Duodenal mucosa (tissue), 2 donors: ENCODE measurements around the gene SLC38A3.
"Not testable (repeated sequence)": the region's sequence is repeated elsewhere in the genome, so short reads cannot be mapped to it uniquely, and the experiment has no call there.

Experiments
- H3K27ac ChIP-seq: one replicate; pipeline ENCODE4 v1.7.0; 2013; ENCODE audit warnings: low read depth, low read length
- H3K27me3 ChIP-seq, 2 donors: one replicate each; pipeline ENCODE4 v1.7.0; 2013; ENCODE audit warnings: low read length in 2 of 2, control low read depth in 1 of 2; ENCODE audit not compliant: insufficient read depth in 2 of 2, control insufficient read depth in 1 of 2
- H3K36me3 ChIP-seq, 2 donors: one replicate each; pipeline ENCODE4 v1.7.0; 2013; ENCODE audit warnings: low read length in 2 of 2, control low read depth in 1 of 2; ENCODE audit not compliant: insufficient read depth in 2 of 2, control insufficient read depth in 1 of 2
- H3K4me1 ChIP-seq, 2 donors: one replicate each; pipeline ENCODE4 v1.7.0; 2013; ENCODE audit warnings: low read length in 2 of 2, control low read depth in 1 of 2; ENCODE audit not compliant: insufficient read depth in 2 of 2, control insufficient read depth in 1 of 2
- H3K4me3 ChIP-seq, 2 donors: one replicate each; pipeline ENCODE4 v1.7.0; 2013; ENCODE audit warnings: low read length in 2 of 2, low read depth in 1 of 2
- H3K9ac ChIP-seq, 2 donors: one replicate each; pipeline ENCODE4 v1.7.0; 2013; ENCODE audit warnings: low read length in 2 of 2, low read depth in 1 of 2
- H3K9me3 ChIP-seq, 2 donors: one replicate each; pipeline ENCODE4 v1.7.0; 2013; ENCODE audit warnings: low read length in 2 of 2, control low read depth in 1 of 2; ENCODE audit not compliant: control insufficient read depth in 1 of 2

Gene SLC38A3

DNA sequence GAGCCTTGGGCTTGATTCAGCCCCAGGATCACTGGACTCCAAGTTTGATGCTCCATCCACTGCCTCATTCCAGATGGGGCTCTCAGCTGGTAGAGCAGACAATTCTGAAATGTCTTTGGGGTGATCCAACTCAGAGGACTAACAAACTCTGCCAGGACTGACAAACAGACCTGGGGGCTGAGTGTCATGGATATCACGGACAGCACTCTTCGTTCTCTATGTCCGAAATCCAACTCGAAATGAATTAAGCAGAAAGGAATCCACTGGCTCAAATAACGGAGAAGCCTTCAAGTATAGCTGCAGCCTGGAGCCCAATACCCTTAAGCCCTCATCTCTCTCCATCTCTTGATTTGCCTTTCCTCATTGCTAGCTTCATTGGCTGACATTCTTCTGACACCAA lies 14.2 kb downstream of the SLC38A3 start:
- Histone ChIP-seq H3K36me3 (no peaks in the 10 kb centered on the region), H3K9ac (no peak overlapping the region), H3K4me1 (no peaks in the 10 kb centered on the region), H3K27ac (no peak overlapping the region), H3K9me3 (no peaks in the 10 kb centered on the region), H3K4me3 (no peak overlapping the region), H3K27me3 (no peaks in the 10 kb centered on the region)

DNA sequence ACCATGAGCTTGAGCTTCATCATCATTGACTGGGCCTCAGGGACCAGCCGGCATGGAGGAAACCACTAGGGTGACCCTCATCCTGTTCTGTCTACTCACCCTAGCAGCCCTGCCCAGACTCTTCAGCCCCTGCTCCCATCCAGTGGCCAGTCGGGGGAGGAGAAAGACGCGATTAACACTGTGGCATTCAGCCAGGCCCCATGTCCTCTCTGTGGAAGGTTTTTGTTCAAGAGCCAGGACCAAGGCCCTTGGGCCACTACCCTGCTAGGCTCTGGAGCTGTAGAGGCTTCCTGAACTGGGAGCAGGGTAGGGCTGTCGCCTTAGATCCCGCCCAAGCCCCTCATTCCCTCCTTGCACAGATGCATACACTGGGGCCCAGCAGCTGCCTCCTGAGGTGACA lies 15.0 kb downstream of the SLC38A3 start:
- no peaks in the 10 kb centered on the region for H3K36me3 ChIP-seq
- H3K9me3 ChIP-seq: no peaks in the 10 kb centered on the region
- no peaks in the 10 kb centered on the region for H3K27me3 ChIP-seq
- no peak overlapping the region for H3K27ac ChIP-seq
- H3K4me1 ChIP-seq: no peaks in the 10 kb centered on the region
- H3K9ac ChIP-seq: no peak overlapping the region
- H3K4me3 ChIP-seq: no peak overlapping the region

DNA sequence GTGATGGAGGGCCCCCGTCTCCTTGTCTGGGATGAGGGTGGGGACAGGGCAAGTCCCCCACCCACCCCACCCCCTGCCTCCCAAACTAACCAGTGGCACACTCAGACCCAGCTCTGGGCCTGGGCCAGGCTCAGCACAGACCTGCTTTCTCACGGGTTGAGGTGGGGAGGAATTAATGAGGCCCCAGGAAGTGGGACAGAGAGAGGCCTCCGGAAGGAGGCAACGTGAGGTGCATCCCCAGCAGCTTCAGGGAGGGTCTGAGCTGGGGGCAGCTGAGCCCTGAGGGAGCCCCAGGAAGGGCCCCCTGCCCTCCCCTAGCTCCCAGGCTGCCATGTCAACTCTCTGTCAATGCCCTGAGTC lies 16.0 kb downstream of the SLC38A3 start:
- Histone ChIP-seq H3K36me3 (no peaks in the 10 kb centered on the region), H3K4me1 (peaks cover 0 to 3% of the 10 kb centered on the region in 2 donors), H3K4me3 (no peak overlapping the region), H3K27me3 (no peaks in the 10 kb centered on the region), H3K9me3 (no peaks in the 10 kb centered on the region), H3K9ac (no peak overlapping the region), H3K27ac (no peak overlapping the region)

GRCh38 chr3:50221411-50222168 lies 16.5 kb downstream of the SLC38A3 start:
- Histone ChIP-seq H3K27me3 (no peaks in the 10 kb centered on the region), H3K9me3 (no peaks in the 10 kb centered on the region), H3K9ac (no peak overlapping the region), H3K36me3 (no peaks in the 10 kb centered on the region), H3K27ac (no peak overlapping the region), H3K4me1 (peaks cover 0 to 8% of the 10 kb centered on the region in 2 donors), H3K4me3 (no peak overlapping the region)

DNA sequence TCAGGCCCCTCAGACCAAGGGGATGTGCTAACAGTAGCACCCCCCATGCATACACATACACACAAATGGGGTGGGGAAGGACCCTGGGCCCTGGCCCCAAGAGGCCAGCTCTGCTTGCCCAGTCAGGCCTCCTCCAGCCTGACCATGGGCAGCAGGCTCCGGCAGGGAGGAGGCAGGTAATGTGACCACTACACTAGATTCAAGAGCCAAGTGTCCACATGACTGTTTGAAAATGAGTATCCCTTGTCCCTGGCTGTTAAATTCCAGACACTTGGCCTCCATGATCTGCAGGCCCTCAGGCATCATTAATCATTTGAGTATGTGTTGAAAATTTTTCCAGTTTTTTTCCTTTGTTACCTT lies 17.1 kb downstream of the SLC38A3 start:
- Histone ChIP-seq H3K4me1 (peaks cover 5 to 13% of the 10 kb centered on the region in 2 donors), H3K4me3 (no peak overlapping the region), H3K9ac (no peak overlapping the region), H3K9me3 (no peaks in the 10 kb centered on the region), H3K36me3 (no peaks in the 10 kb centered on the region), H3K27ac (no peak overlapping the region), H3K27me3 (no peaks in the 10 kb centered on the region)

DNA sequence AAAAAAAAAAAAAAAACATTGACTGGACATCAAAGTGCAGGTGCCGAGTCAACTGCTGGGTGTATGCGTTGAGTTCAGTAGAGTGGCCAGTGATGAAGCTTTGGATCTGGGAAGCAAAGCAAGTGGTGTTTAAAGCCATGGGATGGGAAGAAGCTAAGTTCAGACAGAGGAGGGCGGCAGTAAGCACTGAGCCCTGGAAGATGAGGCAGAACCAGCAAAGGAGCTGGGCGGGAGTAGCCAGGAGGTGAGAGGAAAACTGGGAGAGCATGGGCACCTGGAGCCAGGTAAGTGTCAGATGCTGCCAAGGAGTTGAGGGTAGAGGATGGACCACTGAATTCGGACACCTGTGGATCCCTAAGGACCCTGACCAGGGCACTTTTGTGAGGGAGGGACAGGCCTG lies 19.6 kb downstream of the SLC38A3 start:
- Histone ChIP-seq H3K4me3 (no peak overlapping the region), H3K27me3 (no peaks in the 10 kb centered on the region), H3K9ac (no peak overlapping the region), H3K4me1 (peaks cover 5 to 25% of the 10 kb centered on the region in 2 donors), H3K9me3 (no peaks in the 10 kb centered on the region), H3K36me3 (no peaks in the 10 kb centered on the region), H3K27ac (no peak overlapping the region)

DNA sequence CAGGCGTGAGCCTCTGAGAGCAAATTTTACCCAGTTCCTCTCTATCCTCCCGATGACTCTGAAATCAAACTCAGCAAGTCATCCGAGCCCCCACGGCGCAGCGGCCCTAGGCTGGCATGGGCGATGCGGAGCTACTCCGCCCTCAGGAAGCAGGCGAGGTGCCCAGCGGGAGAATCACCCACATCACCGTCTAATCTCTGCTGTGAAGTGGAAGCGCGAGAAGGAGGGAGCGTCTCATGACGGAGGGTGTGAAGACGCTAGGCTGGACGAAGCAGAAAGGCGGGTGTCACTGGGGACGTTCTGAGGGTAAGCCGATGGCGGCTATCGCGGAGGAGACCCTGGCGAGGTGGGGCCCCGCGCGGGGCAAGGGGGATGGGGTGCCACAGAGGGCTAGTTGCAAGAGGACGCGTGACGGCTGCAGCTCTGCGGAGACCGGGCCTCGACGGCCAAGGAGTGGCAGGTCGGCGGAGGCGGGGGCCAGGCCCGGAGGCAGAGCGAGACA lies 21.9 kb downstream of the SLC38A3 start:
- Histone ChIP-seq H3K9me3 (no peaks in the 10 kb centered on the region), H3K4me1 (peaks cover 16 to 25% of the 10 kb centered on the region in 2 donors), H3K27me3 (no peaks in the 10 kb centered on the region), H3K27ac (no peak overlapping the region), H3K4me3 (peak overlapping the region; percentile 71 to 96), H3K36me3 (no peaks in the 10 kb centered on the region), H3K9ac (peak overlapping the region; percentile 33 to 49)

DNA sequence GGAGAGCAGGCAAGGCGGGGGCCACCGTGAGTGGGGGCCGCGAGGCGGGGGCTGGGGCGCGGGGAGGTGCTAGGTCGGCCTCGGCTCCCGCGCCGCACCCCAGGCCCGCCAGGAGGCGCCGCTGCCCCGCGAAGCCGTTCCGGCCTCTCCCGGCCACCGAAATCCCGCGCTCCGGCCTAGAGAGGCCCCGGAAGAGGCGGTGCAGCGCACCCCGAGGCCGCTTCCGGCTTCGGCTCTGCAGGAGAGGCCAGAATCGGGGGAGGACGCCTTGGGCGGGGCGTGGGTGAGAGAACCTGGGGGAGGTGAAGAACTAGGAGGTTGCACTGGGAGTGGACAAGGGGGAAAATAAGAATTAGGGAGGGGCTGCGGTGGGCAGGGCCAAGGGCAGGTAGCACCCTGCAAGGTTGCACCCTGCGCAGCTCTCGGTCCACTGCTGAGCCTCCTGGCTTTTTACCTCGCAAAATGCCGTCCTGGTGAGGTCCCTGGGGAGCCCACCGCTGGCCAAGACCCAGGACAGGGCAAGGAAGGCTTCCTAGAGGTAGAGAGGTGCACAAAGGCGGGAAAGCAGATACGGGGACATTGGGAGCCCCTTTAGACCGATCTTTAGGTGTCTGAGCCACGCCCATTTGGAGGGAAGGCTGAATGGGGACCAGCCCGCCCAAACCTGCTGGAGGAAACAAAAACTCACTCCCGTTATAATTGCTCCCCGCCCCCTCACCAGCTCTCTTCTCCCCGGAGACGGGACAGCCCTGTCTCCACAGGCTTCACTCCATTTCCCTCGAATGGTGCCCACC lies 22.5 kb downstream of the SLC38A3 start:
- no peaks in the 10 kb centered on the region for H3K36me3 ChIP-seq
- H3K4me1 ChIP-seq: peaks cover 16 to 25% of the 10 kb centered on the region in 2 donors
- H3K27me3 ChIP-seq: no peaks in the 10 kb centered on the region
- peak overlapping the region; percentile 85 to 90 for H3K9ac ChIP-seq
- peak overlapping the region; percentile 94 to 96 for H3K4me3 ChIP-seq
- H3K9me3 ChIP-seq: no peaks in the 10 kb centered on the region
- H3K27ac ChIP-seq: peak overlapping the region; percentile 51

DNA sequence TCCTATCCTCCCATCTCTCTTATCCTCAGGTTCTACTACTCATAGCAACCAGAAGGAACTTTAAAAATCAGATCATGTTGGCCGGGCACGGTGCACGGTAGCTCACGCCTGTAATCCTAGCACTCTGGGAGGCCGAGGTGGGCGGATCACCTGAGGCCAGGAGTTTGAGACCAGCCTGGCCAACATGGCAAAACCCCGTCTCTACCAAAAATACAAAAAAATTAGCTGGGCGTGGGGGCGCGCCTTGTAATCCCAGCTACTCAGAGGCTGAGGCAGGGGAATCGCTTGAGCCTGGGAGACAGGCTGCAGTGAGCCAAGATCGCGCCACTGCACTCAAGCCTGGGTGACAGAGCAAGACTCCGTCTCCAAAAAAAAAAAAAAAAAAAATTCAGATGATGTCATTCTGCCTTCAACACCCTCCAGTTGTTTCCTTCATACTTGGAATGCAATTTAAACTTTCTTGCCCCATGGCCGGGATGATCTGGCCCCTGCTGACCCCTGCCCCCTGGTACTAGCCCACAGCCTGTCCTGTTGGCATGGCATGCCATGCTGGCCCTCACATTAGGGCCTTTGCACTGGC lies 23.2 kb downstream of the SLC38A3 start:
- H3K9ac ChIP-seq: peak overlapping the region; percentile 85 to 90
- H3K9me3 ChIP-seq, H3K27me3 ChIP-seq, H3K36me3 ChIP-seq, H3K27ac ChIP-seq: not testable (repeated sequence)
- H3K4me1 ChIP-seq: peaks cover 16 to 25% of the 10 kb centered on the region in 2 donors
- peak overlapping the region; percentile 94 to 96 for H3K4me3 ChIP-seq

DNA sequence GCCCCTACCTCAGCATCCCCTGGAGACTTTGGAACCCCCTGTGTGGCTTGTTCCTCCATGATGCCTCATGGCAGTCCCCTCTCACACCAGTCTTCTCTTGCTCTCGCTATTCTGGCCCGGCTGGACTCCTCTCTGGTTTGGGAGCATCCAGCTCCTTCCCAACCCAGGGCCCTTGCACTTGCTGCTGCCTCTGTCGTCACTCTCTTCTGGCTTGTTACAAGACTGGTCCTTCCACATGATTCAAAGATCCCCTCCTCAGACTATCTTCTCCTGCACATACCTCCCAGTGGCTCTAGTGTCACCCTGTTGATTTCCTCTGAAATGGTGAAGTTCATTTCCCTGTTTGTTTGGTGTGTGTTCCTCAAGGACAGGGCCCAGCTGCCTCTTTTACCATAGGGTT lies 24.4 kb downstream of the SLC38A3 start:
- no peak overlapping the region for H3K27ac ChIP-seq
- no peaks in the 10 kb centered on the region for H3K27me3 ChIP-seq
- H3K9me3 ChIP-seq: no peaks in the 10 kb centered on the region
- no peak overlapping the region for H3K4me3 ChIP-seq
- H3K4me1 ChIP-seq: peaks cover 16 to 25% of the 10 kb centered on the region in 2 donors
- H3K9ac ChIP-seq: no peak overlapping the region
- no peaks in the 10 kb centered on the region for H3K36me3 ChIP-seq
